ENCODE data around the gene PSMB4. TPM values are rescaled to one million over a fixed set of nuclear protein-coding genes. Genes with fewer than 3 reads are reported as not detected.
"Not testable (repeated sequence)": the region's sequence is repeated elsewhere in the genome, so short reads cannot be mapped to it uniquely, and the experiment has no call there.

PSMB4 gene
- total RNA-seq, result 229 TPM
- long read RNA-seq, transcript PSMB4-201 (7 exons, 964 nt), result major isoform, 28 of 39 reads
- long read RNA-seq, partial matches to known transcripts, result 3 of 39 reads
- long read RNA-seq, other reads (novel, unspliced or antisense), result 7 of 39 reads

GRCh38 chr1:151399324-151400171, at the start of gene PSMB4:
Gene PSMB4 (plus strand): TSS chr1:151399573. CDS start chr1:151399588, 15 bp downstream.
- no peak for DNase-seq (ENCODE audit: low spot score)

- not testable (repeated sequence) for DNase-seq (ENCODE audit: low spot score)
Observed at GRCh38 chr1:151350323-151350722, 49.0 kb upstream of the PSMB4 start.

GRCh38 chr1:151352021-151352718, 47.2 kb upstream of the PSMB4 start:
- no peak for DNase-seq (ENCODE audit: low spot score)

GRCh38 chr1:151356696-151357095, 42.7 kb upstream of the PSMB4 start:
- DNase-seq (ENCODE audit: low spot score), result no peak

GRCh38 chr1:151361883-151362282, 37.5 kb upstream of the PSMB4 start:
- DNase-seq (ENCODE audit: low spot score), result no peak

- DNase-seq (ENCODE audit: low spot score), result no peak
Observed at GRCh38 chr1:151362308-151363155, 36.8 kb upstream of the PSMB4 start.

GRCh38 chr1:151364996-151365395, 34.4 kb upstream of the PSMB4 start:
- DNase-seq (ENCODE audit: low spot score), result no peak

- no peak for DNase-seq (ENCODE audit: low spot score)
Observed at GRCh38 chr1:151367658-151368392, 31.5 kb upstream of the PSMB4 start.

- no peak for DNase-seq (ENCODE audit: low spot score)
Observed at GRCh38 chr1:151368393-151369301, 30.7 kb upstream of the PSMB4 start.

GRCh38 chr1:151369302-151369610, 30.1 kb upstream of the PSMB4 start:
- no peak for DNase-seq (ENCODE audit: low spot score)

- DNase-seq (ENCODE audit: low spot score), result no peak
Observed at GRCh38 chr1:151369621-151370048, 29.7 kb upstream of the PSMB4 start.

- DNase-seq (ENCODE audit: low spot score), result no peak
Observed at GRCh38 chr1:151370211-151370911, 29.0 kb upstream of the PSMB4 start.

GRCh38 chr1:151371370-151372057, 27.9 kb upstream of the PSMB4 start:
- no peak for DNase-seq (ENCODE audit: low spot score)

GRCh38 chr1:151372058-151372934, 27.1 kb upstream of the PSMB4 start, which contains the start of gene SELENBP1:
Gene SELENBP1 (minus strand): TSS chr1:151372705. CDS start chr1:151372641, 64 bp downstream.
- DNase-seq (ENCODE audit: low spot score), result peak; percentile 91

GRCh38 chr1:151373196-151373595, 26.2 kb upstream of the PSMB4 start:
- no peak for DNase-seq (ENCODE audit: low spot score)

- no peak for DNase-seq (ENCODE audit: low spot score)
Observed at GRCh38 chr1:151377150-151377884, 22.1 kb upstream of the PSMB4 start.

GRCh38 chr1:151384584-151384983, 14.8 kb upstream of the PSMB4 start:
- no peak for DNase-seq (ENCODE audit: low spot score)

Measured in mesenteric fat pad (tissue), 1 donor.